ENCODE data around the gene TMOD3. TPM values are rescaled to one million over a fixed set of nuclear protein-coding genes. Genes with fewer than 3 reads are reported as not detected.

TMOD3 gene
- total and polyA plus RNA-seq, 12 donors: 5.4 to 28.7 (median 18.2) TPM

GRCh38 chr15:51855612-51856011 is 26.2 kb downstream of the TMOD3 start:
- no peak for TF ChIP-seq CTCF (IDR thresholded peaks at IDR 0.05)
- 93 to 95% methylated on average over 1 of the region's 1 CpG for WGBS, 2 donors
- Histone ChIP-seq H3K27me3 (no peaks in the 10 kb centered on the region), H3K4me1 (peaks cover 0 to 60% (median 11%) of the 10 kb centered on the region in 9 donors), H3K4me3 (no peak overlapping the region), H3K27ac (no peak overlapping the region), H3K36me3 (peaks cover 0 to 6% (median 0%) of the 10 kb centered on the region in 9 donors), H3K9me3 (no peaks in the 10 kb centered on the region)
- intact Hi-C loops (cut with DNase I): no loop called here
- no peak for DNase-seq
- peak in 1 of 8 donors; percentile 29 for ATAC-seq

GRCh38 chr15:51856714-51857380 is 27.4 kb downstream of the TMOD3 start:
- Histone ChIP-seq H3K36me3 (peaks cover 0 to 6% (median 0%) of the 10 kb centered on the region in 9 donors), H3K9me3 (no peaks in the 10 kb centered on the region), H3K27ac (no peak overlapping the region), H3K4me3 (no peak overlapping the region), H3K4me1 (peaks cover 0 to 61% (median 14%) of the 10 kb centered on the region in 9 donors), H3K27me3 (no peaks in the 10 kb centered on the region)
- ATAC-seq (peak in 1 of 8 donors; percentile 30), DNase-seq (no peak)
- TF ChIP-seq CTCF (IDR thresholded peaks at IDR 0.05): no peak
- intact Hi-C loops (cut with DNase I): no loop called here
- WGBS, 2 donors: 88 to 90% methylated on average over 5 of the region's 5 CpGs

GRCh38 chr15:51861557-51862359 is 32.3 kb downstream of the TMOD3 start:
- no peak overlapping the region for H3K27ac ChIP-seq
- peak in 2 of 8 donors; percentile 27 to 60 for ATAC-seq
- no peak for DNase-seq
- H3K36me3 ChIP-seq: peaks cover 0 to 48% (median 22%) of the 10 kb centered on the region in 9 donors
- 87 to 91% methylated on average over 10 of the region's 10 CpGs for WGBS, 2 donors
- TF ChIP-seq CTCF (IDR thresholded peaks at IDR 0.05): no peak
- H3K4me1 ChIP-seq: peaks cover 0 to 31% (median 7%) of the 10 kb centered on the region in 9 donors
- intact Hi-C loops (cut with DNase I): no loop called here
- H3K4me3 ChIP-seq: no peak overlapping the region
- H3K27me3 ChIP-seq: no peaks in the 10 kb centered on the region
- no peaks in the 10 kb centered on the region for H3K9me3 ChIP-seq

- no peak overlapping the region for H3K27ac ChIP-seq
- TF ChIP-seq CTCF (IDR thresholded peaks at IDR 0.05): no peak
- ATAC-seq: no peak
- WGBS, 2 donors: 79 to 85% methylated on average over 2 of the region's 2 CpGs
- H3K36me3 ChIP-seq: peaks cover 0 to 59% (median 22%) of the 10 kb centered on the region in 9 donors
- H3K4me1 ChIP-seq: peaks cover 0 to 22% (median 7%) of the 10 kb centered on the region in 9 donors
- intact Hi-C loops (cut with DNase I): no loop called here
- H3K4me3 ChIP-seq: no peak overlapping the region
- no peaks in the 10 kb centered on the region for H3K27me3 ChIP-seq
- DNase-seq: no peak
- no peaks in the 10 kb centered on the region for H3K9me3 ChIP-seq
These were observed 33.7 kb downstream of the TMOD3 start for GRCh38 chr15:51863131-51863530.
